CD4-positive, alpha-beta T cell treated with Interleukin-2 at 100 ng/mL for 4 hours (primary cell): ENCODE results near the gene B4GALNT2.
"Not testable (repeated sequence)": the region's sequence is repeated elsewhere in the genome, so short reads cannot be mapped to it uniquely, and the experiment has no call there.

Source experiments
- DNase-seq: peaks from one replicate; pipeline ENCODE4 v3.0.0-alpha.2; 2020; ENCODE audit warnings: low spot score

B4GALNT2 gene

GRCh38 chr17:49183341-49183740 is 50.8 kb downstream of the B4GALNT2 start:
- no peak for DNase-seq

- DNase-seq, result no peak
Measured at GRCh38 chr17:49183801-49184200, 51.2 kb downstream of the B4GALNT2 start.

- DNase-seq, result not testable (repeated sequence)
Measured at GRCh38 chr17:49184522-49184921, 52.0 kb downstream of the B4GALNT2 start.

GRCh38 chr17:49185381-49185780 is 52.8 kb downstream of the B4GALNT2 start:
- not testable (repeated sequence) for DNase-seq

GRCh38 chr17:49187301-49187700 is 54.7 kb downstream of the B4GALNT2 start:
- DNase-seq, result no peak

GRCh38 chr17:49190932-49191331 is 58.4 kb downstream of the B4GALNT2 start:
- no peak for DNase-seq

- no peak for DNase-seq
Measured at GRCh38 chr17:49191409-49191916, 58.9 kb downstream of the B4GALNT2 start.

- DNase-seq, result peak; percentile 92
Measured at GRCh38 chr17:49191917-49192741, 59.6 kb downstream of the B4GALNT2 start.

- no peak for DNase-seq
Measured at GRCh38 chr17:49193513-49194296, 61.1 kb downstream of the B4GALNT2 start.

GRCh38 chr17:49194297-49194607 is 61.7 kb downstream of the B4GALNT2 start:
- DNase-seq, result no peak

- DNase-seq, result no peak
Measured at GRCh38 chr17:49195751-49196150, 63.2 kb downstream of the B4GALNT2 start.

- no peak for DNase-seq
Measured at GRCh38 chr17:49196520-49196919, 64.0 kb downstream of the B4GALNT2 start.

GRCh38 chr17:49197346-49197998 is 64.9 kb downstream of the B4GALNT2 start:
- DNase-seq, result no peak

- no peak for DNase-seq
Measured at GRCh38 chr17:49198211-49198610, 65.6 kb downstream of the B4GALNT2 start.

- DNase-seq, result no peak
Measured at GRCh38 chr17:49200423-49201083, 68.0 kb downstream of the B4GALNT2 start.

GRCh38 chr17:49201481-49201927 is 68.9 kb downstream of the B4GALNT2 start:
- DNase-seq, result no peak

- no peak for DNase-seq
Measured at GRCh38 chr17:49203796-49204195, 71.2 kb downstream of the B4GALNT2 start.

GRCh38 chr17:49204516-49204915 is 71.9 kb downstream of the B4GALNT2 start:
- no peak for DNase-seq

GRCh38 chr17:49209061-49209571 is 76.5 kb downstream of the B4GALNT2 start:
- no peak for DNase-seq

GRCh38 chr17:49210158-49211029 is 77.8 kb downstream of the B4GALNT2 start, which contains the start of the genes ABI3 and GNGT2:
Gene ABI3, plus strand, starts transcription at chr17:49210707. Its CDS starts 18 bp downstream, at chr17:49210725.
Gene GNGT2, minus strand, starts transcription at chr17:49210574. Its CDS starts 3,152 bp downstream, at chr17:49207422.
- peak; percentile 68 for DNase-seq
